IMR-90 (cell line): ENCODE data around the gene GOLGA1. TPM values are rescaled to one million over a fixed set of nuclear protein-coding genes. Genes with fewer than 3 reads are reported as not detected.

Experiments used
- ATAC-seq: fragments of 200-7000 bp; cut with Tn5 transposase; 2 replicates; pipeline ENCODE4 v1.9.1; 2020; ENCODE audit warnings: low read depth, mild to moderate bottlenecking, moderate library complexity
- BruUV-seq: library from RNA; stranded (reverse); fragments of 400-500 nt; replicated peaks from 2 replicates; lab custom pipeline; 2021; lab: Mats Ljungman, UMichigan
- CTCF ChIA-PET: fragments of 300-600 bp; formaldehyde crosslinking; extraction: SDS; loops from one replicate; lab custom pipeline; 2021; ENCODE audit warnings: antibody characterized with exemption; lab: Yijun Ruan, JAX
- POLR2A ChIA-PET: fragments of 300-600 bp; sonication (Branson Sonifier 250); formaldehyde crosslinking; loops from one replicate; lab custom pipeline; 2022; ENCODE audit warnings: antibody characterized with exemption; ENCODE audit not compliant: unreplicated experiment; lab: Charles Lee
- DNase-seq: peaks from one replicate; pipeline ENCODE4 v3.0.0; 2013
- H2AFZ ChIP-seq: replicated peaks from 2 replicates; pipeline ENCODE3; 2013; ENCODE audit warnings: low read length, mild to moderate bottlenecking; ENCODE audit not compliant: poor library complexity
- H2AK5ac ChIP-seq: 2 replicates; pipeline ENCODE4 v1.6.1; 2013; ENCODE audit warnings: low read depth, low read length, inconsistent platforms
- H2AK9ac ChIP-seq: replicated peaks from 2 replicates; pipeline ENCODE3; 2013; ENCODE audit warnings: mild to moderate bottlenecking, low read depth, low read length, moderate library complexity; ENCODE audit not compliant: poor library complexity
- H2BK120ac ChIP-seq: 2 replicates; pipeline ENCODE4 v1.6.1; 2013; ENCODE audit warnings: low read depth, low read length, inconsistent platforms
- H2BK15ac ChIP-seq: 3 replicates; pipeline ENCODE4 v1.6.1; 2013; ENCODE audit warnings: low read depth, low read length, inconsistent platforms
- H2BK20ac ChIP-seq: 2 replicates; pipeline ENCODE4 v1.6.1; 2013; ENCODE audit warnings: low read depth, mild to moderate bottlenecking, inconsistent platforms, low read length, moderate library complexity
- H2BK5ac ChIP-seq: 2 replicates; pipeline ENCODE4 v1.6.1; 2013; ENCODE audit warnings: mild to moderate bottlenecking, low read depth, low read length, inconsistent platforms; ENCODE audit not compliant: poor library complexity, severe bottlenecking
- H3K14ac ChIP-seq: replicated peaks from 2 replicates; pipeline ENCODE4 v1.6.1; 2013; ENCODE audit warnings: low read depth, low read length, inconsistent platforms
- H3K18ac ChIP-seq: 2 replicates; pipeline ENCODE4 v1.6.1; 2013; ENCODE audit warnings: low read depth, low read length, control low read depth
- H3K23ac ChIP-seq: 2 replicates; pipeline ENCODE4 v1.6.1; 2013; ENCODE audit warnings: low read depth, low read length, inconsistent platforms
- H3K27ac ChIP-seq: 2 replicates; pipeline ENCODE4 v1.5.1; 2013; ENCODE audit warnings: mild to moderate bottlenecking, control low read depth, low read length; ENCODE audit not compliant: insufficient read depth
- H3K27me3 ChIP-seq: 2 replicates; pipeline ENCODE4 v1.6.1; 2013; ENCODE audit warnings: low read length; ENCODE audit not compliant: control insufficient read depth, insufficient read depth
- H3K36me3 ChIP-seq: 2 replicates; pipeline ENCODE4 v1.6.1; 2013; ENCODE audit warnings: low read length, mixed read lengths; ENCODE audit not compliant: control insufficient read depth, insufficient read depth
- H3K4ac ChIP-seq: 2 replicates; pipeline ENCODE4 v1.6.1; 2013; ENCODE audit warnings: low read depth, low read length, inconsistent platforms
- H3K4me1 ChIP-seq: 2 replicates; pipeline ENCODE4 v1.6.1; 2013; ENCODE audit warnings: low read length, mixed read lengths; ENCODE audit not compliant: control insufficient read depth, insufficient read depth
- H3K4me2 ChIP-seq: 2 replicates; pipeline ENCODE4 v1.6.1; 2013; ENCODE audit warnings: low read depth, mild to moderate bottlenecking, control low read depth, low read length, moderate library complexity
- H3K4me3 ChIP-seq: 2 replicates; pipeline ENCODE4 v1.5.1; 2013; ENCODE audit warnings: low read depth, mild to moderate bottlenecking, control low read depth, low read length, moderate library complexity; ENCODE audit not compliant: insufficient read depth
- H3K56ac ChIP-seq: 2 replicates; pipeline ENCODE4 v1.6.1; 2013; ENCODE audit warnings: low read length, inconsistent platforms; ENCODE audit not compliant: insufficient read depth; ENCODE audit errors: extremely low read depth
- H3K79me1 ChIP-seq, 2 experiments: 2 replicates each; pipeline ENCODE4 v1.6.1; 2013; ENCODE audit warnings: low read length in 2 of 2, inconsistent platforms in 1 of 2, low read depth in 1 of 2
- H3K9ac ChIP-seq: 2 replicates; pipeline ENCODE4 v1.6.1; 2013; ENCODE audit warnings: low read depth, low read length, control low read depth
- H3K9me1 ChIP-seq: 2 replicates; pipeline ENCODE4 v1.6.1; 2013; ENCODE audit warnings: low read length, inconsistent platforms; ENCODE audit not compliant: insufficient read depth
- H3K9me3 ChIP-seq: 2 replicates; pipeline ENCODE4 v1.6.1; 2013; ENCODE audit warnings: low read length; ENCODE audit not compliant: control insufficient read depth, insufficient read depth
- H4K20me1 ChIP-seq: 2 replicates; pipeline ENCODE4 v1.6.1; 2013; ENCODE audit warnings: low read length, inconsistent platforms; ENCODE audit not compliant: insufficient read depth
- H4K5ac ChIP-seq: 2 replicates; pipeline ENCODE4 v1.6.1; 2013; ENCODE audit warnings: mild to moderate bottlenecking, low read depth, low read length, control low read depth
- H4K8ac ChIP-seq, 2 experiments: 2 replicates each; pipeline ENCODE4 v1.6.1; 2013; ENCODE audit warnings: low read depth in 2 of 2, low read length in 2 of 2, control low read depth in 1 of 2, inconsistent platforms in 1 of 2
- H4K91ac ChIP-seq: 2 replicates; pipeline ENCODE4 v1.6.1; 2013; ENCODE audit warnings: low read depth, low read length, inconsistent platforms; ENCODE audit not compliant: insufficient read depth
- BHLHE40 ChIP-seq: fragments of 150-350 bp; IDR thresholded peaks from 2 replicates; pipeline ENCODE4 v1.6.1; 2016; ENCODE audit warnings: mild to moderate bottlenecking, low read depth, low read length
- CEBPB ChIP-seq: IDR thresholded peaks from 2 replicates; pipeline ENCODE4 v1.6.1; 2012; ENCODE audit warnings: low read depth, low read length, improper control_type of control experiment
- CHD1 ChIP-seq: IDR thresholded peaks from 2 replicates; pipeline ENCODE4 v1.6.1; 2012; ENCODE audit warnings: low read depth, low read length, improper control_type of control experiment
- CTCF ChIP-seq: conservative IDR thresholded peaks from 2 replicates; pipeline ENCODE4 v1.5.1; 2012; ENCODE audit warnings: mild to moderate bottlenecking, low read depth, low read length, improper control_type of control experiment
- ELK1 ChIP-seq: fragments of 150-350 bp; IDR thresholded peaks from 2 replicates; pipeline ENCODE4 v1.6.1; 2016; ENCODE audit warnings: low read depth, mild to moderate bottlenecking, low read length, moderate library complexity, borderline replicate concordance
- FOS ChIP-seq: fragments of 150-350 bp; IDR thresholded peaks from 2 replicates; pipeline ENCODE4 v1.6.1; 2016; ENCODE audit warnings: low read depth, low read length
- MAFK ChIP-seq: IDR thresholded peaks from 2 replicates; pipeline ENCODE4 v1.6.1; 2012; ENCODE audit warnings: low read depth, low read length, improper control_type of control experiment
- MAZ ChIP-seq: IDR thresholded peaks from 2 replicates; pipeline ENCODE4 v1.6.1; 2012; ENCODE audit warnings: low read depth, mild to moderate bottlenecking, low read length, improper control_type of control experiment, moderate library complexity, borderline replicate concordance
- NFE2L2 ChIP-seq: fragments of 150-350 bp; IDR thresholded peaks from 2 replicates; pipeline ENCODE4 v1.6.1; 2016; ENCODE audit warnings: low read depth, mild to moderate bottlenecking, low read length
- RAD21 ChIP-seq: IDR thresholded peaks from 2 replicates; pipeline ENCODE4 v1.6.1; 2012; ENCODE audit warnings: low read length, improper control_type of control experiment
- RCOR1 ChIP-seq: IDR thresholded peaks from 2 replicates; pipeline ENCODE4 v1.6.1; 2012; ENCODE audit warnings: mild to moderate bottlenecking, low read length, improper control_type of control experiment; ENCODE audit not compliant: insufficient replicate concordance
- RFX5 ChIP-seq: IDR thresholded peaks from 2 replicates; pipeline ENCODE4 v1.8.0; 2012; ENCODE audit warnings: low read depth, mild to moderate bottlenecking, low read length, moderate library complexity
- SMC3 ChIP-seq: fragments of 150-350 bp; IDR thresholded peaks from 2 replicates; pipeline ENCODE4 v1.6.1; 2016; ENCODE audit warnings: low read depth, mild to moderate bottlenecking, antibody characterized with exemption, low read length, moderate library complexity
- USF2 ChIP-seq: fragments of 150-350 bp; IDR thresholded peaks from 2 replicates; pipeline ENCODE4 v1.6.1; 2017; ENCODE audit warnings: mild to moderate bottlenecking, antibody characterized with exemption, low read length, low read depth
- WGBS, 2 experiments: methylation state at CpG; one replicate each; pipeline versions ENCODE4 v1.1.5 to v1.1.7; 2013; ENCODE audit warnings: missing lambda C conversion rate in 2 of 2; ENCODE audit not compliant: insufficient read length in 1 of 2; ENCODE audit errors: extremely low coverage in 2 of 2; 5-methylcytosine and 5-hydroxymethylcytosine counted together
- dilution Hi-C: fragments of 300-500 bp; cut with HindIII; formaldehyde crosslinking; loops from one replicate; pipeline ENCODE4 v1.14.3; 2018; ENCODE audit warnings: low sequenced_read_pairs; ENCODE audit not compliant: unreplicated experiment
- in situ Hi-C: fragments of 300-500 bp; cut with MboI; formaldehyde crosslinking; loops from 3 replicates; pipeline ENCODE4 v1.14.3; 2019; ENCODE audit warnings: low sequenced_read_pairs, inconsistent platforms, mixed read lengths
- intact Hi-C: fragments of 100-400 bp; cut with micrococcal nuclease; formaldehyde crosslinking; loops from 2 replicates; pipeline ENCODE4 v1.10.0; 2022
- polyA plus RNA-seq, 3 experiments: library from polyadenylated mRNA; depleted of rRNA; stranded (reverse); fragments of >200 nt; gene quantifications; 2 replicates each; pipeline ENCODE4 v1.2.3, GENCODE V29; 2012; ENCODE audit warnings: low replicate concordance in 1 of 3
- total RNA-seq: library from RNA; depleted of rRNA; stranded (reverse); fragments of >200 nt; gene quantifications from 2 replicates; pipeline ENCODE4 v1.2.3, GENCODE V29; 2012

Gene GOLGA1
- total and polyA plus RNA-seq, 2 of the 4 experiments (the other 2 are of a cell fraction), result 10.6 to 12.7 TPM

GRCh38 chr9:124854161-124854560 lies 86.7 kb downstream of the GOLGA1 start:
- no peak overlapping the region for H2BK15ac ChIP-seq
- no peak overlapping the region for H3K9ac ChIP-seq
- H2BK120ac ChIP-seq, result no peak overlapping the region
- ATAC-seq (no peak), DNase-seq (no peak)
- H2AK5ac ChIP-seq, result no peak overlapping the region
- no peaks in the 10 kb centered on the region for H3K9me3 ChIP-seq
- no peak overlapping the region for H4K91ac ChIP-seq
- 93% methylated on average over 4 of the region's 8 CpGs; no CpG with 5 or more reads in 1 of the 2 experiments for WGBS, 2 experiments
- dilution Hi-C loops, result no loop called here
- peaks cover 29% of the 10 kb centered on the region for H3K36me3 ChIP-seq
- H4K8ac ChIP-seq, result no peak overlapping the region
- H3K4me2 ChIP-seq, result no peak overlapping the region
- H2BK20ac ChIP-seq, result no peak overlapping the region
- CTCF ChIA-PET, result interaction anchor here (0.6 to 5.7 kb wide), 10 partner anchors 14 to 523 kb away, joined by 3 to 165 read pairs (median 8); partner anchors contain the start of genes NR6A1 and OLFML2A
- no peak overlapping the region for H4K5ac ChIP-seq
- H3K27ac ChIP-seq, result no peak overlapping the region
- H4K20me1 ChIP-seq, result peaks cover 36% of the 10 kb centered on the region
- TF ChIP-seq CTCF, result no peak
- no peak for TF ChIP-seq BHLHE40
- TF ChIP-seq RCOR1, result no peak
- TF ChIP-seq NFE2L2, result no peak
- no peak for TF ChIP-seq MAZ
- TF ChIP-seq MAFK, result no peak
- no peak for TF ChIP-seq CHD1
- TF ChIP-seq ELK1, result no peak
- no peak for TF ChIP-seq CEBPB
- TF ChIP-seq RFX5, result no peak
- no peak for TF ChIP-seq FOS
- TF ChIP-seq SMC3, result no peak
- TF ChIP-seq USF2, result no peak
- TF ChIP-seq RAD21, result no peak
- intact Hi-C loops, result loop anchor here (5.0 to 10.0 kb wide), 2 partner anchors 142 to 239 kb away; no protein-coding TSS in a partner anchor
- H2AK9ac ChIP-seq, result no peak overlapping the region
- H3K23ac ChIP-seq, result no peak overlapping the region
- H3K56ac ChIP-seq, result no peak overlapping the region
- H2AFZ ChIP-seq, result no peak overlapping the region
- H3K18ac ChIP-seq, result no peak overlapping the region
- no peaks in the 10 kb centered on the region for H3K27me3 ChIP-seq
- H3K14ac ChIP-seq, result no peak overlapping the region
- POLR2A ChIA-PET, result interaction anchor here (0.8 kb wide), 1 partner anchor 9 kb away, joined by 5 read pairs; no protein-coding TSS in a partner anchor
- H2BK5ac ChIP-seq, result no peak overlapping the region
- H3K79me1 ChIP-seq, result peaks cover 3 to 18% of the 10 kb centered on the region in 2 experiments; a peak in 3 of 4 replicates
- H3K4me3 ChIP-seq, result no peak overlapping the region
- in situ Hi-C loops, result loop anchor here (5.0 kb wide), 1 partner anchor 82 kb away; the partner anchor contains the start of gene NR6A1
- no peaks in the 10 kb centered on the region for H3K9me1 ChIP-seq
- BruUV-seq, result no TSS peak
- H3K4me1 ChIP-seq, result no peaks in the 10 kb centered on the region
- H3K4ac ChIP-seq, result no peak overlapping the region
